Measurements from ENCODE around the gene PALM.

The PALM gene

GRCh38 chr19:731000-731399 is 22.3 kb downstream of the PALM start:
- H3K27me3 ChIP-seq = peaks cover 0 to 3% of the 10 kb centered on the region in 2 donors
- no peaks in the 10 kb centered on the region for H3K9me3 ChIP-seq
- intact Hi-C loops (cut with DNase I; ENCODE audit: low total_unique reads) = no loop called here
- H3K36me3 ChIP-seq = peaks cover 0 to 7% (median 2%) of the 10 kb centered on the region in 3 donors
- H3K4me3 ChIP-seq = no peak overlapping the region
- no peak overlapping the region for H3K27ac ChIP-seq
- H3K4me1 ChIP-seq = no peaks in the 10 kb centered on the region
- no peak for TF ChIP-seq CTCF (IDR thresholded peaks at IDR 0.05)
- no peak for DNase-seq

GRCh38 chr19:732148-733069 is 23.7 kb downstream of the PALM start:
- no peaks in the 10 kb centered on the region for H3K9me3 ChIP-seq
- H3K4me1 ChIP-seq = no peaks in the 10 kb centered on the region
- no peak for TF ChIP-seq CTCF (IDR thresholded peaks at IDR 0.05)
- H3K4me3 ChIP-seq = no peak overlapping the region
- no peak overlapping the region for H3K27ac ChIP-seq
- peaks cover 0 to 12% (median 6%) of the 10 kb centered on the region in 3 donors for H3K36me3 ChIP-seq
- DNase-seq = no peak
- intact Hi-C loops (cut with DNase I; ENCODE audit: low total_unique reads) = loop anchor here (1.0 kb wide), 1 partner anchor 67 kb away; no protein-coding TSS in a partner anchor
- peaks cover 0 to 1% of the 10 kb centered on the region in 2 donors for H3K27me3 ChIP-seq

- peaks cover 0 to 12% (median 6%) of the 10 kb centered on the region in 3 donors for H3K36me3 ChIP-seq
- intact Hi-C loops (cut with DNase I; ENCODE audit: low total_unique reads) = no loop called here
- no peaks in the 10 kb centered on the region for H3K9me3 ChIP-seq
- peaks cover 0 to 17% of the 10 kb centered on the region in 2 donors for H3K27me3 ChIP-seq
- TF ChIP-seq CTCF (IDR thresholded peaks at IDR 0.05) = no peak
- H3K4me1 ChIP-seq = no peaks in the 10 kb centered on the region
- no peak overlapping the region for H3K27ac ChIP-seq
- H3K4me3 ChIP-seq = no peak overlapping the region
- no peak for DNase-seq
Observed at GRCh38 chr19:734716-735115, 26.0 kb downstream of the PALM start.

- Histone ChIP-seq H3K36me3 (peaks cover 0 to 9% (median 6%) of the 10 kb centered on the region in 3 donors), H3K4me1 (no peaks in the 10 kb centered on the region), H3K27ac (no peak overlapping the region), H3K9me3 (no peaks in the 10 kb centered on the region), H3K27me3 (peaks cover 0 to 23% of the 10 kb centered on the region in 2 donors), H3K4me3 (no peak overlapping the region)
- no peak for DNase-seq
- intact Hi-C loops (cut with DNase I; ENCODE audit: low total_unique reads) = no loop called here
- TF ChIP-seq CTCF (IDR thresholded peaks at IDR 0.05) = no peak
Observed at GRCh38 chr19:736125-736524, 27.4 kb downstream of the PALM start.

GRCh38 chr19:737591-738093 is 28.9 kb downstream of the PALM start:
- H3K4me1 ChIP-seq = no peaks in the 10 kb centered on the region
- TF ChIP-seq CTCF (IDR thresholded peaks at IDR 0.05) = peak in 1 of 2 experiments; percentile 40
- intact Hi-C loops (cut with DNase I; ENCODE audit: low total_unique reads) = no loop called here
- no peak for DNase-seq
- peaks cover 0 to 9% (median 7%) of the 10 kb centered on the region in 3 donors for H3K36me3 ChIP-seq
- peaks cover 0 to 23% of the 10 kb centered on the region in 2 donors for H3K27me3 ChIP-seq
- no peak overlapping the region for H3K27ac ChIP-seq
- no peak overlapping the region for H3K4me3 ChIP-seq
- H3K9me3 ChIP-seq = no peaks in the 10 kb centered on the region
